Measurements from ENCODE around the gene MAGEC2. TPM values are rescaled to one million over a fixed set of nuclear protein-coding genes. Genes with fewer than 3 reads are reported as not detected.

Gene MAGEC2, protein sequence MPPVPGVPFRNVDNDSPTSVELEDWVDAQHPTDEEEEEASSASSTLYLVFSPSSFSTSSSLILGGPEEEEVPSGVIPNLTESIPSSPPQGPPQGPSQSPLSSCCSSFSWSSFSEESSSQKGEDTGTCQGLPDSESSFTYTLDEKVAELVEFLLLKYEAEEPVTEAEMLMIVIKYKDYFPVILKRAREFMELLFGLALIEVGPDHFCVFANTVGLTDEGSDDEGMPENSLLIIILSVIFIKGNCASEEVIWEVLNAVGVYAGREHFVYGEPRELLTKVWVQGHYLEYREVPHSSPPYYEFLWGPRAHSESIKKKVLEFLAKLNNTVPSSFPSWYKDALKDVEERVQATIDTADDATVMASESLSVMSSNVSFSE
- not detected for total RNA-seq
- long read RNA-seq, result 0 reads

DNA sequence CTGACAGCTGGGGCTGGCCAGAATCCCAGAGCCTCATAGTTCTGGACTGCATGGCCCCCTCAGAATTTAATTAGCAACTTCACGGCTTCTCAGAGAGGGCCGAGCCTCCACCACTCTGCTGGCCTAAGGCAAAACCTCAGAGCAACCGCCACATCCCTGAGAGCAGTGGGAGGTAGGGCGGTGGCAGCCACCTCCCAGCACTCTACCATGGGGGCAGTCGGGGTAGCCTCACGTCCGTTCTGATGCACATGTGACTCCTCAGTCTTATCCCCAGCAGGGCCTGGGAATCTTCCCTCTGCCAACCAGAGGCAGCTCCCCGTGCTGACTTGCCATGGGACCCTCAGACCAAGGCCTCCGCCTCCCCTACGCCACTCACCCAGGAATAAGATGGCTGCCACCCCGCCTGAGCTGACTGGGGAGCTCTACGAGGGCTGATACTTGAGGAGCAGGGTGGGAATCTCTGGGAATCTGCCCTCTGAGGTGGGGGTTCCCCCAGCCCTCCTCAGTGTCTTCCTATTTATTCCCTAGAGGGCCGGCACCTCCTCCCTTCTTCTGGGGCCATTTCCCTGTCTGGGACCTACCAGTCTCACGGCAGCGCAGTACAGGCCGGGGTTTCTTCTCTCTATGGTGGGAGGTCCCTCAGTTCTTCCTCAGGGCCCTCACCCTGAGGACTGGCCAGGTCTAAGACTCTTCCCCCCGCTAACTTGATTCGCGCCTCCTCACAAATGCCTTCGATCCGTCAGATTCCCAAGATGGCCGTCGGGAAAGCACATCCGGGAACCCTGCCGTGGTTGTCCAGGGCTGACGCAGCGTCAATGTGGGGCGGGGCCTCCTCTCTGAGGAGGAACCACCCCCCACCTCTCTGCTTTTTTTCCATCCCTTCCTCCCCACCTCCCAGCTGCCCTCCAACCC is at the start of gene MAGEC2:
Gene MAGEC2, minus strand, starts transcription at position 769 of the 912 bp plus-strand sequence. CDS start 1,303 bp downstream, outside the sequence.
- DNase-seq, result no peak
- intact Hi-C loops (cut with DNase I, micrococcal nuclease), result no loop called here
- no peak for ATAC-seq

DNA sequence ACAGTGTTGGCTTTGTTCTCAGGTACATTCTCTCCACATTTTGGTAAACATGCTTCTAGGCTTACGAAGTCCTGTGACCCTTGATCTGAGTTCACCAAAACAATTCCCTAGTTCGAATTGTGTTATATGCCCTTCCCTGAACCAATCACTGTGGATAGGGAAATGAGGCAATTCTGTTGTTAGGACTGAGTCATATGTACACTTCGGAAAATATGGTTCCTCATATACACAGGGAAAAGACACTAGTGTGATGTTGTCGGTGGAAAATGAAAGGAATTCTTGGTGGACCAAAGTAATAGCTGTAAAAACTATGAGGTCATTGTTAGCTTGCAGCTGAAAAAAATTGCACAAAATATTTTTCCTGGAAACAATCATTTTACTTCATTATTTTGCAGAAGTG is 46.6 kb upstream of the MAGEC2 start:
- DNase-seq (no peak), ATAC-seq (no peak)
- intact Hi-C loops (cut with DNase I, micrococcal nuclease), result no loop called here

DNA sequence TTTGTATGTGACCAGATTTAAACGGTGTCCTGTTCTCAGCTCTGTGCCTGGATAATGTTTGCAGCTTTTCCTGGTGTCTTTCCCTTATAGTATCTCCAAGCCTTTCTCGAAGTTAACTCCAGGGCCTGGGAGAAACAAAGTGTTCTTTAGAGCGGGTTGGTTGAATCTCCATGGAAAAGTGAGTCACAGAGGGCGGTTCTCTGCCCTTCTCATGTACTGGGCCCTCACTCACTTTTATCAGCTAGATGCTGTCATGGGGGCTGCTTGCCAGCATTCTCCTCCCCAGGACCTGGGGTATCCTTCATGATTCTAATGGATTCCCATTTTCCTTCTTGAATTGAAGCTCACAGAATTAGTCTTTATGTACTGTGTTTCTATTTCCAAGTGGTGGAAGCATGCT is 46.1 kb upstream of the MAGEC2 start:
- ATAC-seq, result no peak
- intact Hi-C loops (cut with DNase I, micrococcal nuclease), result no loop called here

DNA sequence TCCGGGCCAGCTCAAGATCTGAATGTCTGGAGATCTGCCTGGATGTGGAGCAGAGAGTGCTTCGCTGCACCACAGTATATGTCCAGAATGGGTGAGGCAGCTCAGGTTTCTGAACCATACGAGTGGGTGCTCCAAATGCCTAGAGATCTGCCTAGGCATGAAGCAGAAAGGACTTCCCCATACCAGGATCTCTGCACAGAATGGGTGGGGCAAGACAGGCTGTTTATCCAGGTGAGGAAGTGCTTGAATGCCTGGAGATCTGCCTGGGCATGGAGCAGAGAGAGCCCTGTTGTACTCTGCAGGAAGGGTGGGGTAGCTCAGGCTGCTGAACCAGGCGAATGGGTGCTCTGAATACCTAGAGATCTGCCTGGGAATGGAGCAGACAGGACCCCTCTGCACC is 45.4 kb upstream of the MAGEC2 start:
- intact Hi-C loops (cut with DNase I, micrococcal nuclease), result no loop called here
- DNase-seq (no peak), ATAC-seq (no peak)

More for the DNA sequence above, 46.1 kb upstream of the MAGEC2 start:
- DNase-seq, result no peak

DNA sequence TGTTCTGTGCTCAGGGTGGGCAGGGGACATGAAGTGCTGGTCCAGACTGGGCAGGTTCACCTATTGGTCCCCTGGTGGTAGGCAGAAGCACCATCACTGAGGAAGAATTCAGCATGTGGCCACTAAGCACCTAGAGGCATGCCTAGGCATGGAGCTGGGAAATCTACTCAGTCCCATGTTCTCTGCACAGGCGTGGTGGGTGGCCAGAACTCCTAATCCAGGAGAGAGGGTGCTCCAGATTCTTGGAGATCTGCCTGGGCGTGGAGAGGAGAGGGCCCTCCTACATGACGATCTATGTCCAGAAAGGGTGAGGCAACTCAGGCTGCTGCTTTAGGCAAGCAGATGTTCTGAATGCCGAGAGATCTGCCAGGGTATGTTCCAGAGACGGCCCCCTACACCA is 44.6 kb upstream of the MAGEC2 start:
- no peak for ATAC-seq
- intact Hi-C loops (cut with DNase I, micrococcal nuclease), result no loop called here
- DNase-seq, result no peak

DNA sequence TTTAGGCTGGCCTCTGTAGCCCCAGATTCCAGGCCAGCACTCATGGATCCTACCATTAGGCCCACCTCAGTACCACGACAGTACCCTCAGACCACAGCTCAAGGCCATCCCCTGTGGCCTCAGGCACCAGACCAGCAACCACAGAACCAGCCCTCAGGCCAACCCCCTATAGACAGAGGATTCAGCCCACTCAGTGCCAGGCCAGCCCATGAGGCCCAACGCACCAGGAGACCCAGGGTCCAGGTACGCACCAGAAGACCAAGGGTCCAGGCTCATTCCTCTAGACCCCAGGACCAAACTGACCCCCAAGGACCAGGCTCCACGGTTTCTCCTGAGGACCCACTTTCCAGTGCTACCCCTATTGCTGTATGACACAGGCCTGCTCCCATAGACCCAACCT is 39.5 kb upstream of the MAGEC2 start:
- ATAC-seq (no peak), DNase-seq (no peak)
- intact Hi-C loops (cut with DNase I, micrococcal nuclease), result no loop called here

DNA sequence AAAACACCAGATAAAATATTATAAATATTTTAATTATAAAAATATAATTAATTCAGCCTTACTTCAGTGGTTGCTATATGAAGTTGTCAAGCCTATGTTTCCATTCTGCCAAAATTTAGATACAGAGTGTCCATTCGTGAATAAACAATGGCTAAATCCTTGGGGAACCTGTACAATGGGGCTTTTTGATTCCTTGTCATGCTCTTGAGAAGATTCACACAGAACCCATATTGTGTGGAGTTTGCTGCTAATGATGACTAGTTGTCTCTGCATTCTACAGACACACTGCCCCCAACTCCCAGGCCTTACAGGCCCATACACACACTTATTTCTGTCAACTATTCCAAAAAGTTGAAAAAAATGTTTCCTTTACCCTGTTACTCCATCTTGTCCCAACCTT is 33.4 kb upstream of the MAGEC2 start:
- intact Hi-C loops (cut with DNase I, micrococcal nuclease), result no loop called here
- ATAC-seq, result no peak
- DNase-seq, result no peak

DNA sequence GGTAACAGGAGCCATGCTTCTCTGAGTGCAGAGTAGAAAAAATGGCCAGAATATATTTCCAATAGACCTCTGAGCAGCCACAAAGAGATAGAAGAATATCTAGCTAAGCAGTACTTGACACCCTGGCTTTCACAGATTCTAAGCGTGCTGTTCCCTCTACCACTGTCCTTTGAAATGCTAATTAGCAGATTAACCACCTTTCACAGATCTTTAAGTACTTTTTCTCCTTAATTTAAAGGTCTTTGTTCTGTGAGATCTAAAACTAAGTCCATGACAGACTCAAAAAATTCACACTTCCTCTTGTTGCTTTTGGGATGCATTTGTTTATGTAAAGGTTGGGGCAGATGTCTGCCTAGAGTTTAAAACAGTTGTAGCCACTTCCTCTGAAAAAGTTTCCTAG is 28.3 kb upstream of the MAGEC2 start:
- intact Hi-C loops (cut with DNase I, micrococcal nuclease), result no loop called here
- ATAC-seq, result no peak
- no peak for DNase-seq

DNA sequence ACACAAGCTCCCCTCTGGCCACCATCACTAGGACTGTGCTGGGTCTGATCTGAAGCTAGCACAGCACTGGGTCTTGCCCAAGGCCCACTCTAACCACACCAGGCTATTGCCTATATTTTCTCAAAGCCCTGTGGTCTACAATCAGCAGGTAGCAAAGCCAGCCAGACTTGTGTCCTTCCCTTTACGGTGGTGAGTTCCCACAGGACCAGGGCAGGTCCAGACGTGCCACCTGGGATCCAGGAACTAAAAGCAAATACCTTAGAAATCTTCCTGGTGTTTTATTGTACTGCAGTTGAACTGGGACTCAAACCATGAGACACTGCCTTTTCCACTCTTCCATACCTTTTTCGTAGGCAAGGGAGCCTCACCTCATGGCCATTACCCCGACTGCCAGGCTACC is 9.0 kb upstream of the MAGEC2 start:
- intact Hi-C loops (cut with DNase I, micrococcal nuclease), result no loop called here
- no peak for DNase-seq
- no peak for ATAC-seq

DNA sequence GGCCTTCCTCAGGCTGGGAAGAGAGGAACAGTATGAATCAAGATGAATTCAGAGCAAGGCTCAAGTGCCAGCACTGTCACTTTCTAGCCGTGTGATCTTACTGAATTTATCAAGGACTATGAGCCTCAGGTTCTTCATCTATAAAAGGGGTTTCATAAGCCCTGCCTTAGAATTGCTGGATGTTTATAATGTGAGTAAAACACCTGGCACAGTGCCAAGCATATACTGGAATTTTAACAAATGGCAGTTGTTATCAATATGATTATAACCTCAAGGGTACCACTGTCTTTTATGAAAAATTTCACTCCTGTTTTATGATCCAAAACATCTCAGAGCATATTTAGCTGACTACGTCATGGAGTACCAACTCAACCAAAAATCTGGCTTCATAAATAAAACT is 4.0 kb downstream of the MAGEC2 start:
- DNase-seq (no peak), ATAC-seq (no peak)
- intact Hi-C loops (cut with DNase I, micrococcal nuclease), result no loop called here

DNA sequence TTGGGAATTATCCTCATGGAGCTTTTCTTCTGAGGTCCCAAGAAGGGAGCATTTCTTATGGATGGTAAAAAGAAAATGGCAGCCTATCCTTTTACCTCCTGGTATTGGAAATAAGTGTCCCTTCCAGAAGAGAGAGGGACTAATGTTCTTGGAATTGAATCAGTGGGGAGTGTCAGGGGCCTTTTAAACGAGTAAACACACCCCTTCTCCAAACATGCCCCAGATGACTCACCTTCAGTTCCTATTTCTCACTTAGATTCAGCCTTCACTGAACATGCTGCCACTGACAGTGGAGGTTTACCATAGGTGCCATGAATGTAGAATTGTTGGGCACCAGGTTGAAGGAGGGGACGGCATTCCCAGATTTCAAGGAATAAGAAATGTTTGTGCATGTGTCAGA is 19.0 kb downstream of the MAGEC2 start:
- intact Hi-C loops (cut with DNase I, micrococcal nuclease), result no loop called here
- no peak for ATAC-seq
- DNase-seq, result no peak

DNA sequence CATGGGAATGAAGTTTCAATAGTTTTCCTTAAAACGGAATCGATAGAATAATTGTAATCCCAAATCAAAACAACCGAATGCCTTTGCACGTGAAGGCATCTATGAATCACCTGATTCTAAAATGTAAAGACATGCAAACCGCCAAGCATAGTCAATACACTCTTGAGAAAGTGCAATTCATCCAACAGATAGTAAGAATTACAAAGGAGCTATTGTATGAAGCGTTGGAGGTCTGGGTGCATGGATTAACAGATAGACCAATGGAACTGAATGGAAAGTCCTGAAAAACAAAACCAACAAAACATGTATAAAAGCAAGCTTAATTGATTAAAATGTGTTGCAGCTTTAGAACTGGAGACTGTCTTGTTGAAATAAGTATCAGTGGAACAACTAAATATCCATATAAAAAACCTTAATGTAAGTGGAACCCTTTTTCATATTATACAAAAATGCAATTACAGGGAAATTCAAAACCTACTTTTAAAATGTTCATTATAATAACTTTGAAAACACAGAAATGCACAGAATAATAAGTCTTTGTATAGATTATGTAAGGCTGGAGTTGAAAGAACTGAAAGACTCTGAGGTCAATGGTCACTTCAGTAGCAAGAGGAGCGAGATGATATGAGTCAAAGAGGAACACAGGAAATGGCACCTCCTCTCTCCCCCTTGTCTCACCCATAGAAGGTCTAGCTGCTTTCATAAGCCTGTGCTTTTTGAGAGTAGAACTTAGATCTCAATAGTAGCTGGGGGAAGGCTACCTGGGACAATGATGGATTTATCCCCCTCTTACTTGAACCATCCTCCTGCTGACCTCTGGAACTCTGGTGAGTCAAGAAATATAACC is 20.1 kb downstream of the MAGEC2 start:
- ATAC-seq (no peak), DNase-seq (no peak)
- intact Hi-C loops (cut with DNase I, micrococcal nuclease), result no loop called here

DNA sequence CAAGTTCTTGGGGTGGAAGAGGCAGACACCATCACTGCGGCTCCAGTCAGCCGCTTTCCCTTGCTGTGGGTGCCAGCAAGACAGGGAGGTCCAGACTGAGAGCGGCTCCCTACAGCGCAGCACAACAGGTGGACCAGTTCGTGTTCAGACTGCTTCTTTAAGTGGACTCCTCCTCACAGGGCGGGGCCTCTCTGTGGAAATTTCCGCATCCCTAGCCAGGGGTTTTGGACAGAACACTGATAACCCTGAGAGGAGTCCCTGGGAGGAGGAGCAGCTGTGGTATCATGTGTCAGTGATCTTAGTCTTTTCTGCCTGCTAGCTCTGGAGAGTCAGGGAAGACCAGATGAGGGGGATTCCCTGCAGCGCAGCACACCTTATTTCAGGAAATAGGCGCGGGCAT is 48.5 kb downstream of the MAGEC2 start:
- intact Hi-C loops (cut with DNase I, micrococcal nuclease), result no loop called here
- ATAC-seq (no peak), DNase-seq (no peak)

Measured in left colon (tissue), 2 donors.